GM21367 (cell line): ENCODE data around the gene FEM1C.
"Not testable (repeated sequence)": the region's sequence is repeated elsewhere in the genome, so short reads cannot be mapped to it uniquely, and the experiment has no call there.

Experiments
- ATAC-seq: cut with Tn5 transposase; IDR thresholded peaks from one replicate; pipeline ENCODE4 v1.9.1; 2021; ENCODE audit not compliant: unreplicated experiment

FEM1C gene

GRCh38 chr5:115479166-115479873 lies 65.3 kb downstream of the FEM1C start:
- ATAC-seq: not testable (repeated sequence)

- ATAC-seq: no peak
Measured at GRCh38 chr5:115478281-115478680, 66.3 kb downstream of the FEM1C start.

GRCh38 chr5:115477581-115477980 lies 67.0 kb downstream of the FEM1C start:
- ATAC-seq: no peak

- ATAC-seq: no peak
Measured at GRCh38 chr5:115475788-115476187, 68.8 kb downstream of the FEM1C start.

- ATAC-seq: no peak
Measured at GRCh38 chr5:115472271-115473025, 72.1 kb downstream of the FEM1C start.

- ATAC-seq: no peak
Measured at GRCh38 chr5:115471345-115472063, 73.1 kb downstream of the FEM1C start.

- no peak for ATAC-seq
Measured at GRCh38 chr5:115470921-115471320, 73.7 kb downstream of the FEM1C start.
